ENCODE results near the gene ALCAM.
A peak's percentile ranks its signal among the peaks of the same experiment; 100 is the strongest.

Gene ALCAM

DNA sequence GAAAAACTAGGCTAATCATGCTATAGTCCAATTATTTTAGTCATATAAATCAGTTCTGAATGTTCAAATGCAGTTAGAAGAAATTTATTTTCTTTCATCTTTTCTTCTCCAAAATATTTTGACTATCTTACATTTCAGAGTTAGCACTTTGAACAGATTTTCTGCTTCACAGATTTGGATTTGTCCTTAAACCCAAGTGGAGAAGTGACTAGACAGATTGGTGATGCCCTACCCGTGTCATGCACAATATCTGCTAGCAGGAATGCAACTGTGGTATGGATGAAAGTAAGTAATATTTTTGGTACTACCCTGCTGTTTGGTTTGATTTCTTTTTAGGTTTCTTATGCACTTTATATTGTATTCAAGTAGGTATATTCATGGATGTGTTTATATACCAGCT is 178.3 kb downstream of the ALCAM start:
- no peak for DNase-seq (ENCODE audit: low read depth)
- no peak overlapping the region for H3K4me3 ChIP-seq (ENCODE audit: control insufficient read depth, low read depth, low read length)
- TF ChIP-seq, protein P1, sequence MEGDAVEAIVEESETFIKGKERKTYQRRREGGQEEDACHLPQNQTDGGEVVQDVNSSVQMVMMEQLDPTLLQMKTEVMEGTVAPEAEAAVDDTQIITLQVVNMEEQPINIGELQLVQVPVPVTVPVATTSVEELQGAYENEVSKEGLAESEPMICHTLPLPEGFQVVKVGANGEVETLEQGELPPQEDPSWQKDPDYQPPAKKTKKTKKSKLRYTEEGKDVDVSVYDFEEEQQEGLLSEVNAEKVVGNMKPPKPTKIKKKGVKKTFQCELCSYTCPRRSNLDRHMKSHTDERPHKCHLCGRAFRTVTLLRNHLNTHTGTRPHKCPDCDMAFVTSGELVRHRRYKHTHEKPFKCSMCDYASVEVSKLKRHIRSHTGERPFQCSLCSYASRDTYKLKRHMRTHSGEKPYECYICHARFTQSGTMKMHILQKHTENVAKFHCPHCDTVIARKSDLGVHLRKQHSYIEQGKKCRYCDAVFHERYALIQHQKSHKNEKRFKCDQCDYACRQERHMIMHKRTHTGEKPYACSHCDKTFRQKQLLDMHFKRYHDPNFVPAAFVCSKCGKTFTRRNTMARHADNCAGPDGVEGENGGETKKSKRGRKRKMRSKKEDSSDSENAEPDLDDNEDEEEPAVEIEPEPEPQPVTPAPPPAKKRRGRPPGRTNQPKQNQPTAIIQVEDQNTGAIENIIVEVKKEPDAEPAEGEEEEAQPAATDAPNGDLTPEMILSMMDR (conservative IDR thresholded peaks at IDR 0.05; ENCODE audit: control insufficient read depth, insufficient read depth, low read depth, low read length): no peak

DNA sequence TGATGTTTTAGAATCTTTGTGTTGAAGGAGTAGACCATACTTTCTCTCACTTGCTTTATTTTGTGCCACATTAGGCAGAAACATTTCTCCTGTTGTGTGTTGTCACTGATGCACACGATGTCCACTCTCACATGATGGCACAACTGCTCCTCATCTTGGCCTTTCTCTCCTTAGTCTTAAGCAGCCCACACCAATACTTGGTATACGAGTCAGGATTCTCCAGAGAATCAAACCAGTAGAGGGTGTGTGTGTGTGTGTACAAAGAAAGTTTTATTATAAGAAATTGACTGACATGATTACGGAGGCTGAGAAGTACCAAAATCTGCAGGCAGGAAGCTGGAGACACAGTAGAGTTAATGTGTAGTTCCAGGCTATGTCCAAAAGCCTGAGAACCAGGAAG is 187.1 kb downstream of the ALCAM start:
- DNase-seq (ENCODE audit: low read depth): peak; percentile 48

GRCh38 chr3:105555206-105555605 is 188.5 kb downstream of the ALCAM start:
- TF ChIP-seq, protein P1 (conservative IDR thresholded peaks at IDR 0.05; ENCODE audit: control insufficient read depth, insufficient read depth, low read depth, low read length): no peak
- DNase-seq (ENCODE audit: low read depth): no peak

More for the DNA sequence above, 187.1 kb downstream of the ALCAM start:
- TF ChIP-seq, protein P1 (conservative IDR thresholded peaks at IDR 0.05; ENCODE audit: control insufficient read depth, insufficient read depth, low read depth, low read length): no peak
- no peak overlapping the region for H3K4me3 ChIP-seq (ENCODE audit: control insufficient read depth, low read depth, low read length)

DNA sequence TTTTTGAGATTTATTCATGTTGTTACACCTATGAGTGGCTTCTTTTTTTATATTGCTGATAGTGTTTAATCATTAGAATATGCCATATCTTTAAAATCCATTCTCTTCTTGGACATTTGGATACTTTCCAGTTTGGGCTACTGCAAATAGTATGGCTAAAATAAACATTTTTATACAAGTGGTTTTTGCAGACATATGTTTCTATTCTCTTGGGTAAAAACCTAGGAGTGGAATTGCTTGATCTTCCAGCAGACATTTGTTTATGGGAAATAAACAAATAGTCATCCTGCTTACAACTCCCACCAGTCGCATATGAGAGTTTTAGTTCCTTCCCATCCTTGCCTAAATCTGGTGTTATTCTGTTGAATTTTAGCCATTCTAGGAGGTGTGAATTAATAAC is 193.1 kb downstream of the ALCAM start:
- DNase-seq (ENCODE audit: low read depth): no peak
- no peak overlapping the region for H3K4me3 ChIP-seq (ENCODE audit: control insufficient read depth, low read depth, low read length)
- TF ChIP-seq, protein P1 (conservative IDR thresholded peaks at IDR 0.05; ENCODE audit: control insufficient read depth, insufficient read depth, low read depth, low read length): no peak

More at GRCh38 chr3:105555206-105555605, 188.5 kb downstream of the ALCAM start:
- H3K4me3 ChIP-seq (ENCODE audit: control insufficient read depth, low read depth, low read length): no peak overlapping the region

GRCh38 chr3:105561876-105562275 is 195.2 kb downstream of the ALCAM start:
- no peak for DNase-seq (ENCODE audit: low read depth)
- H3K4me3 ChIP-seq (ENCODE audit: control insufficient read depth, low read depth, low read length): no peak overlapping the region
- TF ChIP-seq, protein P1 (conservative IDR thresholded peaks at IDR 0.05; ENCODE audit: control insufficient read depth, insufficient read depth, low read depth, low read length): no peak

GRCh38 chr3:105564546-105565288 is 198.0 kb downstream of the ALCAM start:
- no peak overlapping the region for H3K4me3 ChIP-seq (ENCODE audit: control insufficient read depth, low read depth, low read length)
- DNase-seq (ENCODE audit: low read depth): no peak

More at GRCh38 chr3:105564546-105565288, 198.0 kb downstream of the ALCAM start:
- TF ChIP-seq, protein P1 (conservative IDR thresholded peaks at IDR 0.05; ENCODE audit: control insufficient read depth, insufficient read depth, low read depth, low read length): no peak
